Upper lobe of left lung (tissue), 6 donors: ENCODE measurements around the gene GRIK4. TPM values are rescaled to one million over a fixed set of nuclear protein-coding genes. Genes with fewer than 3 reads are reported as not detected.
A peak's percentile ranks its signal among the peaks of the same experiment; 100 is the strongest.

ENCODE experiments used
- ATAC-seq, 2 donors: fragments of 200-7000 bp; cut with Tn5 transposase; one replicate each; pipeline ENCODE4 v1.9.1; 2022; ENCODE audit warnings: mild to moderate bottlenecking in 2 of 2, moderate library complexity in 2 of 2; ENCODE audit not compliant: low FRiP score in 2 of 2
- DNase-seq, 2 donors: peaks; one replicate each; pipeline ENCODE4 v3.0.0-alpha.2; 2019 to 2020
- H3K27ac ChIP-seq, 4 donors: fragments of 200-600 bp; sonication (generic); one replicate each; pipeline ENCODE4 v1.5.1; 2016 to 2019
- H3K27me3 ChIP-seq, 4 donors: fragments of 200-600 bp; sonication (generic); one replicate each; pipeline ENCODE4 v1.5.1; 2017 to 2019
- H3K36me3 ChIP-seq, 4 donors: fragments of 200-600 bp; sonication (generic); one replicate each; pipeline ENCODE4 v1.5.1; 2016 to 2019
- H3K4me1 ChIP-seq, 4 donors: fragments of 200-600 bp; sonication (generic); one replicate each; pipeline ENCODE4 v1.5.1; 2018 to 2019
- H3K4me3 ChIP-seq, 4 donors: fragments of 200-600 bp; sonication (generic); one replicate each; pipeline ENCODE4 v1.5.1; 2017 to 2019; ENCODE audit warnings: mild to moderate bottlenecking in 2 of 4, moderate library complexity in 1 of 4
- H3K9me3 ChIP-seq, 4 donors: fragments of 200-600 bp; sonication (generic); one replicate each; pipeline ENCODE4 v1.5.1; 2018 to 2019
- EP300 ChIP-seq, 4 donors: sonication (generic); formaldehyde crosslinking; IDR thresholded peaks; one replicate each; pipeline ENCODE4 v1.5.1; 2017; ENCODE audit warnings: antibody characterized with exemption in 4 of 4, control low read depth in 2 of 4
- POLR2A ChIP-seq, 4 donors: fragments of 450-650 bp; IDR thresholded peaks; one replicate each; pipeline ENCODE4 v1.5.1; 2016 to 2017; ENCODE audit warnings: antibody characterized with exemption in 4 of 4, mild to moderate bottlenecking in 2 of 4
- POLR2AphosphoS5 ChIP-seq, 2 donors: sonication (generic); formaldehyde crosslinking; IDR thresholded peaks; one replicate each; pipeline ENCODE4 v1.5.1; 2017; ENCODE audit warnings: antibody characterized with exemption in 2 of 2
- WGBS, 2 donors: methylation state at CpG; one replicate each; pipeline ENCODE4 v1.1.5; 2017 to 2018; 5-methylcytosine and 5-hydroxymethylcytosine counted together
- total RNA-seq, 6 donors: library from RNA; depleted of rRNA in 4 of 6; stranded (reverse); fragments of >200 nt in 4 of 6; gene quantifications; one replicate each; pipeline versions ENCODE4 v1.1.0 to v1.2.1, GENCODE V29; 2016 to 2021
- TF ChIP-seq, protein P1 (sequence below), 6 experiments: fragments of 450-650 bp in 4 of 6; fragments of 200-600 bp in 2 of 6; sonication (generic) in 2 of 6; IDR thresholded peaks; one replicate each; pipeline ENCODE4 v1.5.1; 2016 to 2019; ENCODE audit warnings: antibody characterized with exemption in 6 of 6
- donor health status: DM: no; HTN: no; CAD: no; lungs with moderate emphysema.
- donor health status: DM: no; HTN: yes; CAD: no; lungs with severe emphysema.

GRIK4 gene
- total RNA-seq, 6 donors from 2014 or later: 0.30 to 8.4 (median 0.78) TPM

- DNase-seq: no peak
- ATAC-seq: peak in 1 of 2 donors; percentile 77
- H3K4me1 ChIP-seq: peaks cover 0 to 9% (median 6%) of the 10 kb centered on the region in 4 donors
- no peaks in the 10 kb centered on the region for H3K36me3 ChIP-seq
- TF ChIP-seq POLR2AphosphoS5 (IDR thresholded peaks at IDR 0.05) (peak in 1 of 2 donors; percentile 18), POLR2A (IDR thresholded peaks at IDR 0.05) (no peak)
- no peaks in the 10 kb centered on the region for H3K9me3 ChIP-seq
- no peaks in the 10 kb centered on the region for H3K27me3 ChIP-seq
- peak overlapping the region in 1 of 4 donors; percentile 34 for H3K27ac ChIP-seq
- no peak overlapping the region for H3K4me3 ChIP-seq
- WGBS, 2 donors: 53 to 83% methylated on average over 4 of the region's 4 CpGs
Measured at GRCh38 chr11:120608760-120609211, 97.2 kb downstream of the GRIK4 start.

- H3K36me3 ChIP-seq: no peaks in the 10 kb centered on the region
- ATAC-seq (no peak), DNase-seq (no peak)
- H3K4me3 ChIP-seq: no peak overlapping the region
- peaks cover 0 to 9% (median 6%) of the 10 kb centered on the region in 4 donors for H3K4me1 ChIP-seq
- whole genome bisulfite sequencing, 2 donors: 86 to 87% methylated on average over 8 of the region's 8 CpGs
- H3K27ac ChIP-seq: no peak overlapping the region
- TF ChIP-seq EP300 (IDR thresholded peaks at IDR 0.05) (no peak), POLR2AphosphoS5 (IDR thresholded peaks at IDR 0.05) (no peak), POLR2A (IDR thresholded peaks at IDR 0.05) (no peak)
- TF ChIP-seq, protein P1, sequence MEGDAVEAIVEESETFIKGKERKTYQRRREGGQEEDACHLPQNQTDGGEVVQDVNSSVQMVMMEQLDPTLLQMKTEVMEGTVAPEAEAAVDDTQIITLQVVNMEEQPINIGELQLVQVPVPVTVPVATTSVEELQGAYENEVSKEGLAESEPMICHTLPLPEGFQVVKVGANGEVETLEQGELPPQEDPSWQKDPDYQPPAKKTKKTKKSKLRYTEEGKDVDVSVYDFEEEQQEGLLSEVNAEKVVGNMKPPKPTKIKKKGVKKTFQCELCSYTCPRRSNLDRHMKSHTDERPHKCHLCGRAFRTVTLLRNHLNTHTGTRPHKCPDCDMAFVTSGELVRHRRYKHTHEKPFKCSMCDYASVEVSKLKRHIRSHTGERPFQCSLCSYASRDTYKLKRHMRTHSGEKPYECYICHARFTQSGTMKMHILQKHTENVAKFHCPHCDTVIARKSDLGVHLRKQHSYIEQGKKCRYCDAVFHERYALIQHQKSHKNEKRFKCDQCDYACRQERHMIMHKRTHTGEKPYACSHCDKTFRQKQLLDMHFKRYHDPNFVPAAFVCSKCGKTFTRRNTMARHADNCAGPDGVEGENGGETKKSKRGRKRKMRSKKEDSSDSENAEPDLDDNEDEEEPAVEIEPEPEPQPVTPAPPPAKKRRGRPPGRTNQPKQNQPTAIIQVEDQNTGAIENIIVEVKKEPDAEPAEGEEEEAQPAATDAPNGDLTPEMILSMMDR (IDR thresholded peaks at IDR 0.05): no peak
- no peaks in the 10 kb centered on the region for H3K9me3 ChIP-seq
- H3K27me3 ChIP-seq: no peaks in the 10 kb centered on the region
Measured at GRCh38 chr11:120610111-120610510, 98.6 kb downstream of the GRIK4 start.

GRCh38 chr11:120611581-120611980 lies 100.0 kb downstream of the GRIK4 start:
- WGBS, 2 donors: 81 to 86% methylated on average over 7 of the region's 7 CpGs
- no peak for TF ChIP-seq EP300 (IDR thresholded peaks at IDR 0.05)
- TF ChIP-seq, protein P1 (IDR thresholded peaks at IDR 0.05): no peak
- TF ChIP-seq POLR2AphosphoS5 (IDR thresholded peaks at IDR 0.05): no peak
- no peak for TF ChIP-seq POLR2A (IDR thresholded peaks at IDR 0.05)
- no peak overlapping the region for H3K27ac ChIP-seq
- no peaks in the 10 kb centered on the region for H3K9me3 ChIP-seq
- no peak for DNase-seq
- H3K4me3 ChIP-seq: no peak overlapping the region
- ATAC-seq: no peak
- peaks cover 0 to 9% (median 6%) of the 10 kb centered on the region in 4 donors for H3K4me1 ChIP-seq
- H3K36me3 ChIP-seq: no peaks in the 10 kb centered on the region
- H3K27me3 ChIP-seq: no peaks in the 10 kb centered on the region

DNA sequence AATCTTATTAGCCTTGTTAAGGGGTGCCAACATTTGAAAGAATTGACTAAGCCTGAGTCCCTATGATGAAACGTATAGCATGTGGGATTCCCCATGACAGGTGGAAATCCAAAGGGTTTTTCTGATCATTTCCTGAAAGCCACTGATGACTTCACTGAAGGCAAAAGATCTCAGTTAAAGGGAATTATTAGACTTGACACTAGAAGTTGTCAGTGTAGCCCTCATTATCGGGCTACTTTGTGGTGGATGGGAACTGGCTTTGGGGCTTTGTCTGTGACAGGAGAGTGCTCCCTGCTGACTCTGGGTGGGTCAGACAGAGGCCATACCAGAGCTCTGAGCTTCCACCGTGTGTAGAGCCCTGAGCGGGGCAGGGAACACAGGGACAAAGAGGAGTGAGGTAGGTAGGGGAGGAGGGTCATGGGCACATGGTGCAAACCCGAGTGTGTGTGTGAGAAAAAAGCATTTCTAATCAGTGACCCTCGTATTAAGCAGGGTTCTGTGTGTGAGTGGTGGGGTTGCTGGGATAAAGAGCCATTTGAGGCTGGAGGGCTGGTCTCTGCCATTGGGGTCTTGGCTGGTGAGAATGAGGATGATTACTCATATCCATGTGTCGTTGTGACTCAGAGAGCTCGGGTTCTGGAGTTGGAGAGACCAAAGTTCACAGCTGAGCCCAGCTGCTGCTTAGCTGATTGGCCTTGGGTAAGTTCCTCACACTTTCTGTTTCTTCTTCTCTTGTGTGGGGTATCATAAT lies 101.1 kb downstream of the GRIK4 start:
- peaks cover 0 to 3% (median 0%) of the 10 kb centered on the region in 4 donors for H3K9me3 ChIP-seq
- H3K4me3 ChIP-seq: no peak overlapping the region
- peak overlapping the region; percentile 2 to 69 (median 40) for H3K27ac ChIP-seq
- TF ChIP-seq POLR2AphosphoS5 (IDR thresholded peaks at IDR 0.05) (peak in 1 of 2 donors; percentile 22), POLR2A (IDR thresholded peaks at IDR 0.05) (no peak), EP300 (IDR thresholded peaks at IDR 0.05) (no peak)
- no peaks in the 10 kb centered on the region for H3K36me3 ChIP-seq
- WGBS, 2 donors: 55 to 61% methylated on average over 8 of the region's 8 CpGs
- DNase-seq: peak in 1 of 2 donors; percentile 31
- peaks cover 0 to 9% (median 6%) of the 10 kb centered on the region in 4 donors for H3K4me1 ChIP-seq
- ATAC-seq: no peak
- H3K27me3 ChIP-seq: no peaks in the 10 kb centered on the region

GRCh38 chr11:120613264-120614226 lies 102.0 kb downstream of the GRIK4 start:
- Histone ChIP-seq H3K4me3 (no peak overlapping the region), H3K27me3 (no peaks in the 10 kb centered on the region), H3K4me1 (peaks cover 0 to 7% (median 4%) of the 10 kb centered on the region in 4 donors), H3K36me3 (no peaks in the 10 kb centered on the region), H3K9me3 (peaks cover 0 to 12% (median 5%) of the 10 kb centered on the region in 4 donors), H3K27ac (peak overlapping the region in 1 of 4 donors; percentile 2)
- DNase-seq: no peak
- no peak for ATAC-seq
- no peak for TF ChIP-seq POLR2A (IDR thresholded peaks at IDR 0.05)
- TF ChIP-seq POLR2AphosphoS5 (IDR thresholded peaks at IDR 0.05): no peak
- TF ChIP-seq EP300 (IDR thresholded peaks at IDR 0.05): no peak
- TF ChIP-seq, protein P1 (IDR thresholded peaks at IDR 0.05): no peak
- WGBS, 2 donors: 58 to 74% methylated on average over 6 of the region's 6 CpGs
